Endodermal cell (in vitro differentiated cells): ENCODE results near the gene RCAN1. TPM values are rescaled to one million over a fixed set of nuclear protein-coding genes. Genes with fewer than 3 reads are reported as not detected.
"Not testable (repeated sequence)": the region's sequence is repeated elsewhere in the genome, so short reads cannot be mapped to it uniquely, and the experiment has no call there.

Experiments used
- DNase-seq: peaks from one replicate; pipeline ENCODE4 v3.0.0-alpha.2; 2017
- H3K27ac ChIP-seq: 2 replicates; pipeline ENCODE4 v1.5.1; 2013; ENCODE audit warnings: mild to moderate bottlenecking, low read depth, low read length, moderate library complexity
- H3K27me3 ChIP-seq: 2 replicates; pipeline ENCODE4 v1.6.1; 2013; ENCODE audit warnings: mild to moderate bottlenecking, low read length, moderate library complexity; ENCODE audit not compliant: insufficient read depth, control insufficient read depth, poor library complexity, severe bottlenecking
- H3K36me3 ChIP-seq: 2 replicates; pipeline ENCODE4 v1.7.0; 2013; ENCODE audit warnings: mild to moderate bottlenecking, low read length, moderate library complexity; ENCODE audit not compliant: control insufficient read depth, insufficient read depth
- H3K4me1 ChIP-seq: one replicate; pipeline ENCODE4 v1.7.0; 2013; ENCODE audit warnings: low read length; ENCODE audit not compliant: control insufficient read depth, insufficient read depth
- H3K4me3 ChIP-seq: 2 replicates; pipeline ENCODE4 v1.5.1; 2013; ENCODE audit warnings: mild to moderate bottlenecking, low read length, moderate library complexity
- H3K9ac ChIP-seq: 2 replicates; pipeline ENCODE4 v1.6.1; 2013; ENCODE audit warnings: mild to moderate bottlenecking, low read length, moderate library complexity; ENCODE audit not compliant: poor library complexity, severe bottlenecking; ENCODE audit errors: extremely low read depth
- H3K9me3 ChIP-seq: 2 replicates; pipeline ENCODE4 v1.6.1; 2013; ENCODE audit warnings: mild to moderate bottlenecking, low read length, moderate library complexity; ENCODE audit not compliant: control insufficient read depth
- H3K27ac Mint-ChIP-seq: 2 replicates; pipeline ENCODE4 v1.8.0; 2020; ENCODE audit warnings: mixed read lengths
- H3K27me3 Mint-ChIP-seq: 2 replicates; pipeline ENCODE4 v1.8.0; 2021; ENCODE audit warnings: mild to moderate bottlenecking, mixed read lengths; ENCODE audit not compliant: insufficient read depth
- H3K36me3 Mint-ChIP-seq: 2 replicates; pipeline ENCODE4 v1.8.0; 2020; ENCODE audit warnings: low read depth, mixed read lengths
- H3K4me1 Mint-ChIP-seq: 2 replicates; pipeline ENCODE4 v1.8.0; 2020; ENCODE audit warnings: mixed read lengths
- H3K4me3 Mint-ChIP-seq: 2 replicates; pipeline ENCODE4 v1.8.0; 2020; ENCODE audit warnings: mild to moderate bottlenecking, moderate library complexity, mixed read lengths
- H3K9me3 Mint-ChIP-seq: 2 replicates; pipeline ENCODE4 v1.8.0; 2020; ENCODE audit warnings: mild to moderate bottlenecking, mixed read lengths
- CTCF ChIP-seq: fragments of 200-600 bp; sonication (generic); conservative IDR thresholded peaks from 2 replicates; pipeline ENCODE4 v1.5.0; 2021; ENCODE audit warnings: antibody characterized with exemption, mild to moderate bottlenecking
- WGBS, 2 experiments: methylation state at CpG; one replicate each; pipeline versions ENCODE4 v1.1.5 to v1.1.7; 2013; ENCODE audit warnings: missing lambda C conversion rate in 2 of 2, mixed read lengths in 1 of 2; ENCODE audit not compliant: insufficient coverage in 1 of 2, insufficient read length in 1 of 2; 5-methylcytosine and 5-hydroxymethylcytosine counted together
- total RNA-seq, 2 donors: library from RNA; stranded (reverse); fragmentation: NEBNext Ultra II Directional in 1 of 2; extraction: Animal tissue kit (Norgen Biotek cat#: 25700) in 1 of 2; gene quantifications; 2 replicates in 1 of 2; 3 replicates in 1 of 2; pipeline ENCODE4 v1.2.1, GENCODE V29; 2021

RCAN1 gene
- total RNA-seq, 2 donors from 2014 or later = 6.1 to 6.7 TPM

- Mint-ChIP-seq H3K9me3 (no peaks in the 10 kb centered on the region), H3K4me3 (no peak overlapping the region), H3K36me3 (no peaks in the 10 kb centered on the region), H3K27me3 (no peaks in the 10 kb centered on the region), H3K4me1 (no peaks in the 10 kb centered on the region), H3K27ac (no peak overlapping the region)
- DNase-seq = no peak
- H3K27ac ChIP-seq = no peak overlapping the region
- H3K36me3 ChIP-seq = no peaks in the 10 kb centered on the region
- H3K9ac ChIP-seq = no peak overlapping the region
- WGBS, 2 experiments = 97% methylated on average over 4 of the region's 4 CpGs; no CpG with 5 or more reads in 1 of the 2 experiments
- no peaks in the 10 kb centered on the region for H3K9me3 ChIP-seq
- H3K4me3 ChIP-seq = no peak overlapping the region
- H3K4me1 ChIP-seq = no peaks in the 10 kb centered on the region
- no peak for TF ChIP-seq CTCF
- H3K27me3 ChIP-seq = no peaks in the 10 kb centered on the region
These were observed 49.7 kb downstream of the RCAN1 start for GRCh38 chr21:34565238-34565637.

GRCh38 chr21:34563370-34563769, 51.5 kb downstream of the RCAN1 start:
- H3K36me3 Mint-ChIP-seq, H3K36me3 ChIP-seq, H3K9me3 Mint-ChIP-seq, H3K27me3 Mint-ChIP-seq, H3K4me1 Mint-ChIP-seq, H3K27me3 ChIP-seq, H3K9me3 ChIP-seq, H3K27ac Mint-ChIP-seq, DNase-seq, H3K4me1 ChIP-seq, H3K4me3 Mint-ChIP-seq, H3K4me3 ChIP-seq, H3K27ac ChIP-seq, H3K9ac ChIP-seq: not testable (repeated sequence)
- WGBS, 2 experiments = 97 to 100% methylated on average over 1 to 2 of the region's 2 CpGs

- Histone ChIP-seq H3K9me3 (no peaks in the 10 kb centered on the region), H3K9ac (no peak overlapping the region), H3K4me1 (no peaks in the 10 kb centered on the region), H3K27ac (no peak overlapping the region), H3K4me3 (no peak overlapping the region), H3K27me3 (no peaks in the 10 kb centered on the region), H3K36me3 (no peaks in the 10 kb centered on the region)
- DNase-seq = no peak
- Mint-ChIP-seq H3K4me3 (no peak overlapping the region), H3K36me3 (no peaks in the 10 kb centered on the region), H3K27ac (no peak overlapping the region), H3K27me3 (no peaks in the 10 kb centered on the region), H3K9me3 (no peaks in the 10 kb centered on the region), H3K4me1 (no peaks in the 10 kb centered on the region)
- WGBS, 2 experiments = 92 to 93% methylated on average over 5 to 7 of the region's 7 CpGs
- no peak for TF ChIP-seq CTCF
These were observed 53.1 kb downstream of the RCAN1 start for GRCh38 chr21:34561806-34562205.

- Histone ChIP-seq H3K4me1 (no peaks in the 10 kb centered on the region), H3K36me3 (no peaks in the 10 kb centered on the region), H3K27ac (no peak overlapping the region), H3K9me3 (no peaks in the 10 kb centered on the region), H3K9ac (no peak overlapping the region), H3K27me3 (no peaks in the 10 kb centered on the region), H3K4me3 (no peak overlapping the region)
- no peak for TF ChIP-seq CTCF
- Mint-ChIP-seq H3K4me3 (no peak overlapping the region), H3K36me3 (no peaks in the 10 kb centered on the region), H3K4me1 (no peaks in the 10 kb centered on the region), H3K9me3 (peaks cover 3% of the 10 kb centered on the region), H3K27ac (no peak overlapping the region), H3K27me3 (no peaks in the 10 kb centered on the region)
- no CpG with 5 or more reads among the region's 1 CpG for WGBS, 2 experiments
- DNase-seq = no peak
These were observed 54.3 kb downstream of the RCAN1 start for GRCh38 chr21:34560609-34561008.
